GM12878 (cell line): Measurements from ENCODE around the gene SDCCAG8. TPM values are rescaled to one million over a fixed set of nuclear protein-coding genes. Genes with fewer than 3 reads are reported as not detected.

ENCODE experiments used
- ATAC-seq: fragments of 200-7000 bp; cut with Tn5 transposase; 3 replicates; pipeline ENCODE4 v1.9.1; 2020; ENCODE audit warnings: mild to moderate bottlenecking, moderate library complexity
- BruUV-seq: library from RNA; stranded (reverse); fragments of 400-500 nt; replicated peaks from 2 replicates; lab custom pipeline; 2021; lab: Mats Ljungman, UMichigan
- CTCF ChIA-PET: fragments of 300-600 bp; sonication (Branson Sonifier 250); formaldehyde crosslinking; extraction: SDS; loops from one replicate; lab custom pipeline; 2021; ENCODE audit warnings: inconsistent platforms; lab: Yijun Ruan, JAX
- POLR2A ChIA-PET: fragments of 350-600 bp; formaldehyde crosslinking; extraction: SDS; loops from one replicate; lab custom pipeline; 2021; ENCODE audit warnings: inconsistent platforms; lab: Charles Lee
- RAD21 ChIA-PET: fragments of 300-600 bp; sonication (Branson Sonifier 250); formaldehyde crosslinking; loops from one replicate; lab custom pipeline; 2023; ENCODE audit warnings: antibody characterized with exemption; ENCODE audit not compliant: unreplicated experiment; lab: Charles Lee
- SMC1A ChIA-PET: fragments of 300-600 bp; sonication (Branson Sonifier 250); formaldehyde crosslinking; loops from one replicate; lab custom pipeline; 2023; ENCODE audit not compliant: unreplicated experiment, uncharacterized antibody; lab: Charles Lee
- DNase-seq: peaks from one replicate; pipeline ENCODE4 v3.0.0-alpha.2; 2011; ENCODE audit warnings: low read depth, low spot score
- FAIRE-seq: peaks from 3 replicates; lab custom pipeline; 2011; peaks lifted over from hg19 to GRCh38; lab: Jason Lieb, UNC
- H2AFZ ChIP-seq: 2 replicates; pipeline ENCODE4 v1.6.0; 2011; ENCODE audit warnings: low read depth, low read length, control low read depth; ENCODE audit not compliant: control insufficient read depth
- H3K27ac ChIP-seq: 2 replicates; pipeline ENCODE4 v1.5.1; 2011; ENCODE audit warnings: control low read depth; ENCODE audit not compliant: control insufficient read depth, insufficient read depth
- H3K27me3 ChIP-seq, 2 experiments: replicated peaks in 1 of 2; 2 replicates each; pipeline versions ENCODE4 v1.6.0 to v1.6.1; 2011; ENCODE audit warnings: low read length in 1 of 2; ENCODE audit not compliant: control insufficient read depth in 2 of 2, insufficient read depth in 2 of 2
- H3K36me3 ChIP-seq, 2 experiments: 2 replicates each; pipeline ENCODE4 v1.5.1; 2011; ENCODE audit warnings: low read length in 1 of 2; ENCODE audit not compliant: control insufficient read depth in 2 of 2, insufficient read depth in 2 of 2
- H3K4me1 ChIP-seq: 2 replicates; pipeline ENCODE4 v1.6.1; 2011; ENCODE audit warnings: mild to moderate bottlenecking, low read length, moderate library complexity, mixed read lengths; ENCODE audit not compliant: control insufficient read depth, insufficient read depth
- H3K4me2 ChIP-seq: 2 replicates; pipeline ENCODE4 v1.6.0; 2011; ENCODE audit warnings: control low read depth; ENCODE audit not compliant: control insufficient read depth, insufficient read depth
- H3K4me3 ChIP-seq: fragments of 200-600 bp; sonication (generic); 2 replicates; pipeline ENCODE4 v1.5.1; 2016
- H3K79me2 ChIP-seq: 2 replicates; pipeline ENCODE4 v1.6.0; 2011; ENCODE audit warnings: low read length; ENCODE audit not compliant: control insufficient read depth, insufficient read depth
- H3K9ac ChIP-seq: 2 replicates; pipeline ENCODE4 v1.8.0; 2011; ENCODE audit warnings: low read length, control low read depth, mixed read lengths; ENCODE audit not compliant: control insufficient read depth, insufficient read depth
- H3K9me3 ChIP-seq: replicated peaks from 3 replicates; pipeline ENCODE4 v1.5.1; 2011; ENCODE audit warnings: mild to moderate bottlenecking, low read length; ENCODE audit not compliant: control insufficient read depth, insufficient read depth
- H4K20me1 ChIP-seq: 2 replicates; pipeline ENCODE4 v1.6.0; 2011; ENCODE audit not compliant: control insufficient read depth, insufficient read depth
- CTCF ChIP-seq, 3 experiments: IDR thresholded peaks in 2 of 3; conservative IDR thresholded peaks in 1 of 3; 2 replicates each; pipeline ENCODE4 v1.5.1; 2011; ENCODE audit warnings: low read depth in 3 of 3, low read length in 3 of 3, mild to moderate bottlenecking in 3 of 3, control low read depth in 2 of 3, moderate library complexity in 2 of 3, inconsistent platforms in 1 of 3, mixed read lengths in 1 of 3; ENCODE audit not compliant: control insufficient read depth in 2 of 3, insufficient read depth in 1 of 3; ENCODE audit errors: extremely low read depth in 1 of 3
- E2F4 ChIP-seq: IDR thresholded peaks from 2 replicates; pipeline ENCODE4 v1.6.1; 2012; ENCODE audit warnings: low read depth, low read length, improper control_type of control experiment
- HDGF ChIP-seq: fragments of 450-650 bp; IDR thresholded peaks from 2 replicates; pipeline ENCODE4 v1.6.1; 2016; ENCODE audit warnings: antibody characterized with exemption
- JUNB ChIP-seq: IDR thresholded peaks from 2 replicates; pipeline ENCODE4 v1.6.1; 2016; ENCODE audit warnings: antibody characterized with exemption, mild to moderate bottlenecking
- JUND ChIP-seq: IDR thresholded peaks from 2 replicates; pipeline ENCODE4 v1.6.1; 2012; ENCODE audit warnings: low read depth, mild to moderate bottlenecking, low read length, improper control_type of control experiment, moderate library complexity
- RAD21 ChIP-seq: IDR thresholded peaks from 2 replicates; pipeline ENCODE4 v1.6.1; 2011; ENCODE audit warnings: mild to moderate bottlenecking, low read depth, low read length, moderate library complexity; ENCODE audit not compliant: insufficient read depth
- YY1 ChIP-seq: IDR thresholded peaks from 2 replicates; pipeline ENCODE4 v1.6.1; 2011; ENCODE audit warnings: low read depth, mild to moderate bottlenecking, low read length
- ZNF217 ChIP-seq: fragments of 450-650 bp; IDR thresholded peaks from 2 replicates; pipeline ENCODE4 v1.6.1; 2017; ENCODE audit warnings: antibody characterized with exemption, mild to moderate bottlenecking
- WGBS: methylation state at CpG from one replicate; pipeline ENCODE4 v1.1.6; 2016; ENCODE audit warnings: low lambda C conversion rate; ENCODE audit not compliant: insufficient replicate concordance, insufficient coverage; ENCODE audit errors: missing lambda C conversion rate; 5-methylcytosine and 5-hydroxymethylcytosine counted together
- in situ Hi-C: fragments of 300-500 bp; cut with MboI; formaldehyde crosslinking; loops from 9 replicates; pipeline ENCODE4 v1.14.3; 2018; ENCODE audit warnings: mixed read lengths
- intact Hi-C: fragments of 100-400 bp; cut with micrococcal nuclease; formaldehyde crosslinking; loops from one replicate; pipeline ENCODE4 v1.14.2; 2022; ENCODE audit not compliant: unreplicated experiment
- polyA plus RNA-seq, 11 experiments: library from polyadenylated mRNA; depleted of rRNA in 4 of 11; unstranded in 6 of 11; stranded (reverse) in 5 of 11; fragments of >200 nt; fragmentation: Nextera tagmentation in 4 of 11; fragmentation: Illumina TruSeq in 1 of 11; extraction: Ambion mirVana in 4 of 11; extraction: Trizol in 1 of 11; gene quantifications; 1 replicate in 1 of 11; 2 replicates in 10 of 11; pipeline versions ENCODE4 v1.2.1 to v1.2.3, GENCODE V29; 2011 to 2016; ENCODE audit warnings: inconsistent platforms in 2 of 11, missing spikeins in 2 of 11, low read depth in 1 of 11
- total RNA-seq, 4 experiments: library from RNA; depleted of rRNA in 3 of 4; stranded (reverse); fragments of >200 nt in 3 of 4; fragmentation: Illumina TruSeq in 1 of 4; extraction: Trizol in 1 of 4; gene quantifications; 2 replicates each; pipeline versions ENCODE4 v1.2.1 to v1.2.3, GENCODE V29; 2013 to 2021
- TF ChIP-seq, protein P1 (sequence below): fragments of 150-350 bp; IDR thresholded peaks from 2 replicates; pipeline ENCODE4 v1.6.1; 2016; ENCODE audit warnings: low read depth, low read length
- TF ChIP-seq, protein P2 (sequence below): fragments of 450-650 bp; IDR thresholded peaks from 2 replicates; pipeline ENCODE4 v1.6.1; 2016; ENCODE audit warnings: mild to moderate bottlenecking
- TF ChIP-seq, protein P3 (sequence below): IDR thresholded peaks from 2 replicates; pipeline ENCODE4 v1.6.1; 2012; ENCODE audit warnings: low read length, inconsistent platforms

Gene SDCCAG8
- total and polyA plus RNA-seq, 10 of the 15 experiments (the other 5 are each of a cell fraction or from before 2014, with no cell fraction given): 15.0 to 25.6 (median 20.6) TPM

GRCh38 chr1:243345205-243345604, 89.4 kb downstream of the SDCCAG8 start:
- 0 out of 2 replicates have a peak overlapping the region, but pooled peaks have one; percentile 15 for H3K4me2 ChIP-seq
- in situ Hi-C loops: loop anchor here (10.0 kb wide), 1 partner anchor 400 kb away; no protein-coding TSS in a partner anchor
- H3K27me3 ChIP-seq: no peaks in the 10 kb centered on the region
- ATAC-seq (peak; percentile 48; the same call in 2 of the 3 replicates), DNase-seq (no peak), FAIRE-seq (peak; percentile 47)
- H3K27ac ChIP-seq: no peak overlapping the region
- no peak overlapping the region for H2AFZ ChIP-seq
- RAD21 ChIA-PET: no interaction called here
- POLR2A ChIA-PET: no interaction called here
- no peaks in the 10 kb centered on the region for H3K4me1 ChIP-seq
- SMC1A ChIA-PET: interaction anchor here (1.4 to 4.5 kb wide), 2 partner anchors 387 to 404 kb away, joined by 4 to 31 read pairs; no protein-coding TSS in a partner anchor
- intact Hi-C loops: loop anchor here (2.0 to 10.0 kb wide), 3 partner anchors 64 to 700 kb away; no protein-coding TSS in a partner anchor
- no peaks in the 10 kb centered on the region for H3K9me3 ChIP-seq
- H3K79me2 ChIP-seq: no peaks in the 10 kb centered on the region
- H3K9ac ChIP-seq: no peak overlapping the region
- 8% methylated on average over 1 of the region's 1 CpG for WGBS
- H3K36me3 ChIP-seq: peaks cover 0 to 3% of the 10 kb centered on the region in 2 experiments; a peak in 3 of 4 replicates
- no peak overlapping the region for H3K4me3 ChIP-seq
- TF ChIP-seq, protein P1, sequence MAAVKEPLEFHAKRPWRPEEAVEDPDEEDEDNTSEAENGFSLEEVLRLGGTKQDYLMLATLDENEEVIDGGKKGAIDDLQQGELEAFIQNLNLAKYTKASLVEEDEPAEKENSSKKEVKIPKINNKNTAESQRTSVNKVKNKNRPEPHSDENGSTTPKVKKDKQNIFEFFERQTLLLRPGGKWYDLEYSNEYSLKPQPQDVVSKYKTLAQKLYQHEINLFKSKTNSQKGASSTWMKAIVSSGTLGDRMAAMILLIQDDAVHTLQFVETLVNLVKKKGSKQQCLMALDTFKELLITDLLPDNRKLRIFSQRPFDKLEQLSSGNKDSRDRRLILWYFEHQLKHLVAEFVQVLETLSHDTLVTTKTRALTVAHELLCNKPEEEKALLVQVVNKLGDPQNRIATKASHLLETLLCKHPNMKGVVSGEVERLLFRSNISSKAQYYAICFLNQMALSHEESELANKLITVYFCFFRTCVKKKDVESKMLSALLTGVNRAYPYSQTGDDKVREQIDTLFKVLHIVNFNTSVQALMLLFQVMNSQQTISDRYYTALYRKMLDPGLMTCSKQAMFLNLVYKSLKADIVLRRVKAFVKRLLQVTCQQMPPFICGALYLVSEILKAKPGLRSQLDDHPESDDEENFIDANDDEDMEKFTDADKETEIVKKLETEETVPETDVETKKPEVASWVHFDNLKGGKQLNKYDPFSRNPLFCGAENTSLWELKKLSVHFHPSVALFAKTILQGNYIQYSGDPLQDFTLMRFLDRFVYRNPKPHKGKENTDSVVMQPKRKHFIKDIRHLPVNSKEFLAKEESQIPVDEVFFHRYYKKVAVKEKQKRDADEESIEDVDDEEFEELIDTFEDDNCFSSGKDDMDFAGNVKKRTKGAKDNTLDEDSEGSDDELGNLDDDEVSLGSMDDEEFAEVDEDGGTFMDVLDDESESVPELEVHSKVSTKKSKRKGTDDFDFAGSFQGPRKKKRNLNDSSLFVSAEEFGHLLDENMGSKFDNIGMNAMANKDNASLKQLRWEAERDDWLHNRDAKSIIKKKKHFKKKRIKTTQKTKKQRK: no peak
- TF ChIP-seq JUNB: peak; percentile 41
- TF ChIP-seq JUND: no peak
- TF ChIP-seq RAD21: peak; percentile 43
- no peak for TF ChIP-seq ZNF217
- TF ChIP-seq HDGF: no peak
- TF ChIP-seq, protein P2, sequence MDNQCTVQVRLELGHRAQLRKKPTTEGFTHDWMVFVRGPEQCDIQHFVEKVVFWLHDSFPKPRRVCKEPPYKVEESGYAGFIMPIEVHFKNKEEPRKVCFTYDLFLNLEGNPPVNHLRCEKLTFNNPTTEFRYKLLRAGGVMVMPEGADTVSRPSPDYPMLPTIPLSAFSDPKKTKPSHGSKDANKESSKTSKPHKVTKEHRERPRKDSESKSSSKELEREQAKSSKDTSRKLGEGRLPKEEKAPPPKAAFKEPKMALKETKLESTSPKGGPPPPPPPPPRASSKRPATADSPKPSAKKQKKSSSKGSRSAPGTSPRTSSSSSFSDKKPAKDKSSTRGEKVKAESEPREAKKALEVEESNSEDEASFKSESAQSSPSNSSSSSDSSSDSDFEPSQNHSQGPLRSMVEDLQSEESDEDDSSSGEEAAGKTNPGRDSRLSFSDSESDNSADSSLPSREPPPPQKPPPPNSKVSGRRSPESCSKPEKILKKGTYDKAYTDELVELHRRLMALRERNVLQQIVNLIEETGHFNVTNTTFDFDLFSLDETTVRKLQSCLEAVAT: no peak
- TF ChIP-seq E2F4: no peak
- TF ChIP-seq CTCF (IDR thresholded peaks at IDR 0.05 in 2 of 3, conservative IDR thresholded peaks at IDR 0.05 in 1 of 3; ENCODE audit: control insufficient read depth in 2 of 3, extremely low read depth in 1 of 3, insufficient read depth in 1 of 3, low read depth in 3 of 3, low read length in 3 of 3): peak in 1 of 3 experiments; percentile 30; a peak in 2 of 6 replicates
- TF ChIP-seq, protein P3, sequence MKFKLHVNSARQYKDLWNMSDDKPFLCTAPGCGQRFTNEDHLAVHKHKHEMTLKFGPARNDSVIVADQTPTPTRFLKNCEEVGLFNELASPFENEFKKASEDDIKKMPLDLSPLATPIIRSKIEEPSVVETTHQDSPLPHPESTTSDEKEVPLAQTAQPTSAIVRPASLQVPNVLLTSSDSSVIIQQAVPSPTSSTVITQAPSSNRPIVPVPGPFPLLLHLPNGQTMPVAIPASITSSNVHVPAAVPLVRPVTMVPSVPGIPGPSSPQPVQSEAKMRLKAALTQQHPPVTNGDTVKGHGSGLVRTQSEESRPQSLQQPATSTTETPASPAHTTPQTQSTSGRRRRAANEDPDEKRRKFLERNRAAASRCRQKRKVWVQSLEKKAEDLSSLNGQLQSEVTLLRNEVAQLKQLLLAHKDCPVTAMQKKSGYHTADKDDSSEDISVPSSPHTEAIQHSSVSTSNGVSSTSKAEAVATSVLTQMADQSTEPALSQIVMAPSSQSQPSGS: 0 out of 2 replicates have a peak, but pooled peaks have one; percentile 13
- no peak for TF ChIP-seq YY1
- no TSS peak for BruUV-seq
- no peaks in the 10 kb centered on the region for H4K20me1 ChIP-seq
- CTCF ChIA-PET: interaction anchor here (0.8 to 3.8 kb wide), 6 partner anchors 8 to 927 kb away, joined by 3 to 39 read pairs (median 18); no protein-coding TSS in a partner anchor
